HepG2 (cell line): ENCODE data around the gene JPH3. TPM values are rescaled to one million over a fixed set of nuclear protein-coding genes. Genes with fewer than 3 reads are reported as not detected.
A peak's percentile ranks its signal among the peaks of the same experiment; 100 is the strongest.

Source experiments
- ATAC-seq: fragments of 200-7000 bp; cut with Tn5 transposase; 3 replicates; pipeline ENCODE4 v1.9.1; 2020; ENCODE audit warnings: mild to moderate bottlenecking, moderate library complexity
- BruUV-seq: library from RNA; stranded (reverse); fragments of 400-500 nt; replicated peaks from 2 replicates; lab custom pipeline; 2021; lab: Mats Ljungman, UMichigan
- CTCF ChIA-PET: fragments of 300-600 bp; formaldehyde crosslinking; extraction: SDS; loops from one replicate; lab custom pipeline; 2021; ENCODE audit warnings: low total read pairs, inconsistent platforms, low intra/inter-chr PET ratio; lab: Yijun Ruan, JAX
- POLR2A ChIA-PET: fragments of 350-600 bp; sonication (Branson Sonifier 250); formaldehyde crosslinking; loops from one replicate; lab custom pipeline; 2020; ENCODE audit warnings: antibody characterized with exemption, inconsistent platforms; lab: Yijun Ruan, JAX
- DNase-seq: peaks from one replicate; pipeline ENCODE4 v3.0.0-alpha.2; 2015; ENCODE audit warnings: low spot score
- FAIRE-seq: peaks from 3 replicates; lab custom pipeline; 2011; peaks lifted over from hg19 to GRCh38; lab: Jason Lieb, UNC
- H2AFZ ChIP-seq: one replicate; pipeline ENCODE4 v1.6.1; 2011; ENCODE audit warnings: low read length, inconsistent platforms
- H3K27ac ChIP-seq: fragments of 300-600 bp; 3 replicates; pipeline ENCODE4 v1.8.0; 2011; ENCODE audit warnings: mixed run types, mild to moderate bottlenecking, mixed read lengths, low read length, inconsistent platforms; ENCODE audit not compliant: insufficient read depth; ENCODE audit errors: extremely low read length
- H3K27me3 ChIP-seq, 2 experiments: fragments of 200-600 bp in 1 of 2; 2 replicates in 1 of 2; 3 replicates in 1 of 2; pipeline versions ENCODE4 v1.6.0 to v1.8.0; 2011; ENCODE audit warnings: low read length in 2 of 2, mild to moderate bottlenecking in 2 of 2, moderate library complexity in 2 of 2, inconsistent platforms in 1 of 2; ENCODE audit not compliant: insufficient read depth in 2 of 2, control insufficient read depth in 1 of 2
- H3K36me3 ChIP-seq, 2 experiments: fragments of 200-600 bp in 1 of 2; replicated peaks in 1 of 2; 2 replicates in 1 of 2; 3 replicates in 1 of 2; pipeline versions ENCODE4 v1.5.1 to v1.8.0; 2011; ENCODE audit warnings: low read length in 2 of 2, inconsistent platforms in 1 of 2; ENCODE audit not compliant: insufficient read depth in 2 of 2, control insufficient read depth in 1 of 2
- H3K4me1 ChIP-seq: 2 replicates; pipeline ENCODE4 v1.5.1; 2012; ENCODE audit warnings: low read length, inconsistent platforms; ENCODE audit not compliant: insufficient read depth
- H3K4me2 ChIP-seq: 2 replicates; pipeline ENCODE4 v1.6.0; 2011; ENCODE audit warnings: low read depth, low read length, inconsistent platforms
- H3K4me3 ChIP-seq, 3 experiments: fragments of 200-600 bp in 1 of 3; sonication (generic), shearing (Covaris generic) in 1 of 3; replicated peaks in 1 of 3; 2 replicates each; pipeline ENCODE4 v1.5.1; 2011 to 2016; ENCODE audit warnings: low read length in 3 of 3, inconsistent platforms in 2 of 3, low read depth in 2 of 3, mild to moderate bottlenecking in 2 of 3, control low read depth in 1 of 3, mixed read lengths in 1 of 3; ENCODE audit not compliant: insufficient read depth in 1 of 3
- H3K79me2 ChIP-seq: one replicate; pipeline ENCODE4 v1.6.1; 2011; ENCODE audit warnings: low read length, inconsistent platforms; ENCODE audit not compliant: insufficient read depth
- H3K9ac ChIP-seq: 2 replicates; pipeline ENCODE4 v1.6.0; 2011; ENCODE audit warnings: mild to moderate bottlenecking, low read depth, low read length, inconsistent platforms; ENCODE audit not compliant: insufficient read depth
- H3K9me3 ChIP-seq: 2 replicates; pipeline ENCODE4 v1.5.1; 2012; ENCODE audit warnings: mild to moderate bottlenecking, low read length
- H4K20me1 ChIP-seq: 2 replicates; pipeline ENCODE4 v1.6.0; 2011; ENCODE audit warnings: inconsistent platforms, mild to moderate bottlenecking, low read length, moderate library complexity; ENCODE audit not compliant: insufficient read depth
- GTF3A ChIP-seq: sonication (generic); formaldehyde crosslinking; conservative IDR thresholded peaks from 2 replicates; pipeline ENCODE4 v1.4.0; 2020; ENCODE audit warnings: mild to moderate bottlenecking, missing genetic modification reagents
- IKZF4 ChIP-seq: sonication (generic); formaldehyde crosslinking; IDR thresholded peaks from 2 replicates; pipeline ENCODE4 v1.5.1; 2020; ENCODE audit warnings: borderline replicate concordance, mild to moderate bottlenecking, low read depth, missing genetic modification reagents; ENCODE audit errors: not compliant biosample characterization
- RORA ChIP-seq: sonication (generic); formaldehyde crosslinking; IDR thresholded peaks from 2 replicates; pipeline ENCODE4 v1.5.0; 2020; ENCODE audit warnings: mild to moderate bottlenecking, missing genetic modification reagents, moderate library complexity
- ZNF543 ChIP-seq: sonication (generic); formaldehyde crosslinking; IDR thresholded peaks from 2 replicates; pipeline ENCODE4 v1.4.0; 2020; ENCODE audit warnings: mild to moderate bottlenecking, missing genetic modification reagents
- ZNF567 ChIP-seq: sonication (generic); formaldehyde crosslinking; IDR thresholded peaks from 2 replicates; pipeline ENCODE4 v1.8.1; 2023; ENCODE audit warnings: mild to moderate bottlenecking, missing genetic modification reagents, borderline replicate concordance
- WGBS: methylation state at CpG from one replicate; pipeline ENCODE4 v1.1.6; 2017; ENCODE audit warnings: low lambda C conversion rate; 5-methylcytosine and 5-hydroxymethylcytosine counted together
- in situ Hi-C: cut with HindIII; loops from 2 replicates; pipeline ENCODE4 v1.10.0; 2017; ENCODE audit warnings: low pct_unique_long_range_greater_than_20kb; ENCODE audit not compliant: extremely low pct_ligation_motif_present
- intact Hi-C: fragments of 100-400 bp; cut with micrococcal nuclease; formaldehyde crosslinking; loops from one replicate; pipeline ENCODE4 v1.10.0; 2022; ENCODE audit not compliant: unreplicated experiment
- polyA plus RNA-seq, 8 experiments: library from polyadenylated mRNA; depleted of rRNA in 3 of 8; stranded (reverse) in 7 of 8; unstranded in 1 of 8; fragments of >200 nt; fragmentation: Illumina TruSeq in 4 of 8; extraction: Trizol in 4 of 8; gene quantifications; 2 replicates each; pipeline versions ENCODE4 v1.2.1 to v1.2.3, GENCODE V29; 2011 to 2016; ENCODE audit warnings: low read depth in 4 of 8, missing spikeins in 1 of 8, mixed read lengths in 1 of 8; ENCODE audit not compliant: insufficient read depth in 1 of 8
- total RNA-seq, 5 experiments: library from RNA; depleted of rRNA; stranded (reverse); fragments of >200 nt; fragmentation: Illumina TruSeq; extraction: Trizol; gene quantifications; 2 replicates each; pipeline ENCODE4 v1.2.3, GENCODE V29; 2016; ENCODE audit warnings: low read depth in 1 of 5
- TF ChIP-seq, protein P1 (sequence below): sonication (generic); formaldehyde crosslinking; IDR thresholded peaks from 2 replicates; pipeline ENCODE4 v1.4.0; 2020; ENCODE audit warnings: mild to moderate bottlenecking, missing genetic modification reagents
- TF ChIP-seq, protein P2 (sequence below): sonication (generic); formaldehyde crosslinking; IDR thresholded peaks from 2 replicates; pipeline ENCODE4 v1.8.1; 2023; ENCODE audit warnings: mild to moderate bottlenecking, missing genetic modification reagents

The JPH3 gene
- total and polyA plus RNA-seq, 2 of the 13 experiments (the other 11 are each of a cell fraction or from before 2014, with no cell fraction given) = not detected

DNA sequence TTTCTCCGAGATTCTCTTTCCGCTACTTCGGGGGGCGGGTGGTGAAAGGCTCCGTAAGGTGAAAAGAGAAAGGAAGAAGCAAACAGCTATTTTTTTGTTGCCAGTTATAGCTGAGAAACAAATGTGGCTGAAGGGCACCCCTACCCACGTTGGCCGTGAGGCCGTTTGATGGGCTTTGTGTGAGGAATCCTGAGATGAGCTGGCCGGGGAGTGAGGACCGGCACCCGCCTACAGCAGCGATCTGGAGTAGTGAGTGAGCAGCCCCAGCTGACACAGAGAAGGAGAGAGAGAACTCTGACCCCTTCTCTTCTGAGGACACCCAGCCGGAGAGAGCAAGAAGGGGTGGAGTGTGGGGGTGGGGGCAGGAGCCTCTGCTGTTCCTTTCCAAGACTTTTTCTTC lies 5.6 kb downstream of the JPH3 start:
- no peaks in the 10 kb centered on the region for H3K36me3 ChIP-seq
- no TSS peak for BruUV-seq
- POLR2A ChIA-PET = no interaction called here
- H3K4me3 ChIP-seq = no peak overlapping the region
- no peak for TF ChIP-seq ZNF567 (CRISPR knock-in tag)
- TF ChIP-seq RORA = no peak
- TF ChIP-seq ZNF543 (CRISPR knock-in tag) = 0 out of 2 replicates have a peak, but pooled peaks have one; percentile 10
- TF ChIP-seq GTF3A (CRISPR knock-in tag) = no peak
- TF ChIP-seq IKZF4 (CRISPR knock-in tag) = no peak
- TF ChIP-seq, protein P1, sequence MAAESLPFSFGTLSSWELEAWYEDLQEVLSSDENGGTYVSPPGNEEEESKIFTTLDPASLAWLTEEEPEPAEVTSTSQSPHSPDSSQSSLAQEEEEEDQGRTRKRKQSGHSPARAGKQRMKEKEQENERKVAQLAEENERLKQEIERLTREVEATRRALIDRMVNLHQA (CRISPR knock-in tag) = no peak
- TF ChIP-seq, protein P2, sequence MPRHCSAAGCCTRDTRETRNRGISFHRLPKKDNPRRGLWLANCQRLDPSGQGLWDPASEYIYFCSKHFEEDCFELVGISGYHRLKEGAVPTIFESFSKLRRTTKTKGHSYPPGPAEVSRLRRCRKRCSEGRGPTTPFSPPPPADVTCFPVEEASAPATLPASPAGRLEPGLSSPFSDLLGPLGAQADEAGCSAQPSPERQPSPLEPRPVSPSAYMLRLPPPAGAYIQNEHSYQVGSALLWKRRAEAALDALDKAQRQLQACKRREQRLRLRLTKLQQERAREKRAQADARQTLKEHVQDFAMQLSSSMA = no peak
- FAIRE-seq (no peak), ATAC-seq (no peak), DNase-seq (no peak)
- H3K4me2 ChIP-seq = no peak overlapping the region
- H3K4me1 ChIP-seq = no peaks in the 10 kb centered on the region
- in situ Hi-C loops (no loop called here), intact Hi-C loops (loop anchor here (10.0 kb wide), 1 partner anchor 57 kb away; no protein-coding TSS in a partner anchor)
- 51% methylated on average over 13 of the region's 13 CpGs for WGBS
- H3K9me3 ChIP-seq = no peaks in the 10 kb centered on the region
- H2AFZ ChIP-seq = no peak overlapping the region
- CTCF ChIA-PET = no interaction called here
- H3K79me2 ChIP-seq = no peaks in the 10 kb centered on the region
- no peak overlapping the region for H3K9ac ChIP-seq
- no peak overlapping the region for H3K27ac ChIP-seq
- H3K27me3 ChIP-seq = peaks cover 21 to 79% of the 10 kb centered on the region in 2 experiments
- H4K20me1 ChIP-seq = peaks cover 8% of the 10 kb centered on the region
